DOHH2 (cell line): ENCODE results near the gene FSHR.

ENCODE experiments used
- H3F3A ChIP-seq: fragments of 200-600 bp; sonication (generic), shearing (Covaris generic); 2 replicates; pipeline ENCODE4 v1.6.0; 2016; ENCODE audit warnings: antibody characterized with exemption, mild to moderate bottlenecking; ENCODE audit not compliant: control insufficient read depth, insufficient read depth
- H3K27ac ChIP-seq: fragments of 200-600 bp; sonication (generic); 2 replicates; pipeline ENCODE4 v1.5.1; 2014; ENCODE audit warnings: low read depth, mild to moderate bottlenecking, low read length, moderate library complexity
- H3K27me3 ChIP-seq: fragments of 200-600 bp; sonication (generic); 2 replicates; pipeline ENCODE4 v1.6.1; 2014; ENCODE audit warnings: mild to moderate bottlenecking, low read length, mixed read lengths; ENCODE audit not compliant: control insufficient read depth
- H3K36me3 ChIP-seq: fragments of 200-600 bp; sonication (generic); 2 replicates; pipeline ENCODE4 v1.6.1; 2014; ENCODE audit warnings: mild to moderate bottlenecking, low read length, moderate library complexity, mixed read lengths; ENCODE audit not compliant: control insufficient read depth
- H3K4me1 ChIP-seq: fragments of 200-600 bp; sonication (generic); 2 replicates; pipeline ENCODE4 v1.6.1; 2014; ENCODE audit warnings: mild to moderate bottlenecking, low read length, mixed read lengths; ENCODE audit not compliant: control insufficient read depth
- H3K4me2 ChIP-seq: fragments of 200-600 bp; sonication (generic); 2 replicates; pipeline ENCODE4 v1.6.0; 2014; ENCODE audit warnings: mild to moderate bottlenecking, low read length, moderate library complexity
- H3K4me3 ChIP-seq: fragments of 200-600 bp; sonication (generic); 2 replicates; pipeline ENCODE4 v1.5.1; 2014; ENCODE audit warnings: mild to moderate bottlenecking, low read length, mixed read lengths
- H3K79me2 ChIP-seq: fragments of 200-600 bp; sonication (generic); 2 replicates; pipeline ENCODE4 v1.6.1; 2014; ENCODE audit warnings: mild to moderate bottlenecking, low read length, mixed read lengths; ENCODE audit not compliant: control insufficient read depth
- H3K9me2 ChIP-seq: fragments of 200-600 bp; sonication (generic); replicated peaks from 2 replicates; pipeline ENCODE4 v1.6.1; 2014; ENCODE audit warnings: mild to moderate bottlenecking, low read length, mixed read lengths; ENCODE audit not compliant: control insufficient read depth
- H3K9me3 ChIP-seq: fragments of 200-600 bp; sonication (generic); 2 replicates; pipeline ENCODE4 v1.6.1; 2014; ENCODE audit warnings: antibody characterized with exemption, low read length, mixed read lengths; ENCODE audit not compliant: control insufficient read depth, insufficient read depth
- H4K20me1 ChIP-seq: fragments of 200-600 bp; sonication (generic); 2 replicates; pipeline ENCODE4 v1.6.0; 2014; ENCODE audit warnings: low read depth, mild to moderate bottlenecking, antibody characterized with exemption, low read length, moderate library complexity; ENCODE audit not compliant: control insufficient read depth, insufficient read depth
- EZH2phosphoT487 ChIP-seq: fragments of 200-600 bp; sonication (generic); IDR thresholded peaks from 2 replicates; pipeline ENCODE4 v1.6.1; 2017; ENCODE audit warnings: borderline replicate concordance, mild to moderate bottlenecking, antibody characterized with exemption, low read length, moderate library complexity, mixed read lengths
- TF ChIP-seq, protein P1 (sequence below): fragments of 200-600 bp; sonication (generic); IDR thresholded peaks from one replicate; pipeline ENCODE4 v1.5.1; 2014; ENCODE audit warnings: antibody characterized with exemption, mild to moderate bottlenecking, low read depth, low read length; ENCODE audit not compliant: poor library complexity, severe bottlenecking

FSHR gene

DNA sequence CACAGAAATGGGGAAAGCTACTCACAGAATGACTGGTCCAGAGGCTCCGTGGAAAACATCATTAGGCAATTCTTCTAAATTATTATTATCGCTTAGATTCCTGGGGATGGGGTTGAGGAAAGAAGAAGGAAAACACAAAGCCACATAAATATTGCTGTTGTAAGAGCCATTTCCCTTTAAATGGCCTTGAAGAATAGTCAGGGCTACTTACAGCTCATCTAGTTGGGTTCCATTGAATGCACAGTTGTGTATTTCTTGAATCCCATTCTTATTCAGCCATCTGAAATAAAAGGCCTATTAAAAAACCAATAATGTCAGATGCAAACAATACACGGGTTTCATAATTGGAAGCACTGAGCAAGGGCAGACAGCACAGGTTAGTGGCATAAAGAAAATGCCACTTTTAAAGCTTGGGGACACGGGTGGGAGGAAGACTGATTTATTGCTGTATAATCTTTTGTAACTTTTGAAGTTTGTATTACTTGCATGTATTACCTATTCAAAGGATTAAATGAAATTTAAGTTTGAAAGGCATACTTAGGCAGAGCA, 171.4 kb downstream of the FSHR start:
- H3K79me2 ChIP-seq, result no peaks in the 10 kb centered on the region
- no peak overlapping the region for H3K4me3 ChIP-seq
- H3K4me2 ChIP-seq, result no peak overlapping the region
- no peaks in the 10 kb centered on the region for H3F3A ChIP-seq
- no peaks in the 10 kb centered on the region for H4K20me1 ChIP-seq
- no peaks in the 10 kb centered on the region for H3K4me1 ChIP-seq
- no peaks in the 10 kb centered on the region for H3K36me3 ChIP-seq
- H3K9me3 ChIP-seq, result no peaks in the 10 kb centered on the region
- H3K9me2 ChIP-seq, result no peaks in the 10 kb centered on the region
- no peaks in the 10 kb centered on the region for H3K27me3 ChIP-seq
- TF ChIP-seq EZH2phosphoT487, result no peak
- TF ChIP-seq, protein P1, sequence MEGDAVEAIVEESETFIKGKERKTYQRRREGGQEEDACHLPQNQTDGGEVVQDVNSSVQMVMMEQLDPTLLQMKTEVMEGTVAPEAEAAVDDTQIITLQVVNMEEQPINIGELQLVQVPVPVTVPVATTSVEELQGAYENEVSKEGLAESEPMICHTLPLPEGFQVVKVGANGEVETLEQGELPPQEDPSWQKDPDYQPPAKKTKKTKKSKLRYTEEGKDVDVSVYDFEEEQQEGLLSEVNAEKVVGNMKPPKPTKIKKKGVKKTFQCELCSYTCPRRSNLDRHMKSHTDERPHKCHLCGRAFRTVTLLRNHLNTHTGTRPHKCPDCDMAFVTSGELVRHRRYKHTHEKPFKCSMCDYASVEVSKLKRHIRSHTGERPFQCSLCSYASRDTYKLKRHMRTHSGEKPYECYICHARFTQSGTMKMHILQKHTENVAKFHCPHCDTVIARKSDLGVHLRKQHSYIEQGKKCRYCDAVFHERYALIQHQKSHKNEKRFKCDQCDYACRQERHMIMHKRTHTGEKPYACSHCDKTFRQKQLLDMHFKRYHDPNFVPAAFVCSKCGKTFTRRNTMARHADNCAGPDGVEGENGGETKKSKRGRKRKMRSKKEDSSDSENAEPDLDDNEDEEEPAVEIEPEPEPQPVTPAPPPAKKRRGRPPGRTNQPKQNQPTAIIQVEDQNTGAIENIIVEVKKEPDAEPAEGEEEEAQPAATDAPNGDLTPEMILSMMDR, result no peak
- H3K27ac ChIP-seq, result no peak overlapping the region

DNA sequence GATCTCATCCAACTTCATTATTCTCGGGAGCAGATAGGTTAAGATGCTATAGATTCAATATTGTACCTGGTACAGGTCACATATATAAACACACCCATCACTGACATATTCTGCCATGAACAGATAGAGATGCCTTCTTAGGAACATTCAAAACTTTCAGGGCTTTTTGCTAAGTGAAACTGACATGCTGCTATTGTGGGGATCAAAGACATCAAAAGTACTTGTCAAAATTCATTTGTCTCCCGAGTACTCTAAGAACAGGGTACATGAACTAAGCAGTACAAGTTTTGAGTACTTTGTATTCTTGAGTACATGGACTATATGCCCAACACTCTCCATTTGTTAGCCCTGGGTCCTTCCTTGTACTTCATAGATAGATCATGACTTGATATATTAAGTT, 173.5 kb downstream of the FSHR start:
- H3K27me3 ChIP-seq, result no peaks in the 10 kb centered on the region
- H4K20me1 ChIP-seq, result no peaks in the 10 kb centered on the region
- no peak overlapping the region for H3K4me3 ChIP-seq
- H3K4me2 ChIP-seq, result no peak overlapping the region
- H3K36me3 ChIP-seq, result no peaks in the 10 kb centered on the region
- no peaks in the 10 kb centered on the region for H3K79me2 ChIP-seq
- no peak overlapping the region for H3K27ac ChIP-seq
- no peaks in the 10 kb centered on the region for H3K4me1 ChIP-seq
- H3K9me2 ChIP-seq, result no peaks in the 10 kb centered on the region
- no peaks in the 10 kb centered on the region for H3F3A ChIP-seq
- TF ChIP-seq EZH2phosphoT487, result no peak
- TF ChIP-seq, protein P1, result no peak
- no peaks in the 10 kb centered on the region for H3K9me3 ChIP-seq

DNA sequence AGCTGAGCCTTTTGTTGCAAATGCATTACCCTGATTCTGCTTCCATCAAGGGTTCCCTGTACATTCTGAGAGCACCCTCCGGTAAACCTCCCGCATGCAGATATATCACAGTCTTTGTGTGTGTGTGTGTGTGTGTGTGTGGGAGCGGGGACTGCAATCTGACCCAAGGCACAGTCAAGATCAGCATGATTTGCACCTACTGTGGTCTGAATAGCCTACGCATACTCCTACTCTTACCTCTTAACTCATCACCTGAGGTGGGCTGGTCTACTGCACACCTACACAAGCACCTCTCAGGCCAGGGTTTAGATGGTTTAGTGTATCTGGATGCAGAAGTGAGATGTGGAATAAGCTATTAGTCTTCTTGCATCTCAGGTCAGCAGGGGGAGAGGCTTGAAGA, 174.6 kb downstream of the FSHR start:
- H3K9me3 ChIP-seq, result no peaks in the 10 kb centered on the region
- H3K36me3 ChIP-seq, result no peaks in the 10 kb centered on the region
- H3K79me2 ChIP-seq, result no peaks in the 10 kb centered on the region
- H3K4me1 ChIP-seq, result no peaks in the 10 kb centered on the region
- H3K9me2 ChIP-seq, result no peaks in the 10 kb centered on the region
- TF ChIP-seq, protein P1, result no peak
- TF ChIP-seq EZH2phosphoT487, result no peak
- no peaks in the 10 kb centered on the region for H3F3A ChIP-seq
- no peak overlapping the region for H3K4me3 ChIP-seq
- H3K27me3 ChIP-seq, result no peaks in the 10 kb centered on the region
- no peak overlapping the region for H3K4me2 ChIP-seq
- no peaks in the 10 kb centered on the region for H4K20me1 ChIP-seq
- no peak overlapping the region for H3K27ac ChIP-seq

DNA sequence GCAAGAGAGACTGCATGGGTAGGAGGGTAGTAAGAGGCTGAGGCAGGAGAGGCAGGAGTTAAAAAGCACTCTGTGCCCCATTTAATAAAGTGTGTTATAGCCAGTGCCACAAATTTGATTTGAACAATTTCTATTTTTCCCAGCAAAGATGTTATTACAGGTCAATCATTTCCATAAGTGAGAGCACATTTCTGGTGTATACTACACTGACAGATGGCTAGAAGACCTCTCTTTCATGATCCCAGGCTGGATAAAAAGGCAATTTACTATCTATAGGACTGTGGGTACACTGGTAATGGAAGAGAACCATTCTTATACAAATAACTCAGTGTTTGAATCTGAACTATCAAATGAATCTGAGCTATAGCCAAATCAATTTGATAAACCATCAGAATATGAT, 176.2 kb downstream of the FSHR start:
- H3K27me3 ChIP-seq, result no peaks in the 10 kb centered on the region
- H3K27ac ChIP-seq, result no peak overlapping the region
- no peaks in the 10 kb centered on the region for H3K4me1 ChIP-seq
- no peaks in the 10 kb centered on the region for H3K9me3 ChIP-seq
- no peaks in the 10 kb centered on the region for H3K36me3 ChIP-seq
- H3K9me2 ChIP-seq, result no peaks in the 10 kb centered on the region
- H3K79me2 ChIP-seq, result no peaks in the 10 kb centered on the region
- TF ChIP-seq EZH2phosphoT487, result no peak
- TF ChIP-seq, protein P1, result no peak
- H3F3A ChIP-seq, result no peaks in the 10 kb centered on the region
- H4K20me1 ChIP-seq, result no peaks in the 10 kb centered on the region
- no peak overlapping the region for H3K4me3 ChIP-seq
- H3K4me2 ChIP-seq, result no peak overlapping the region
